CD4-positive, CD25-positive, alpha-beta regulatory T cell (primary cell): ENCODE results near the gene COL9A3. TPM values are rescaled to one million over a fixed set of nuclear protein-coding genes. Genes with fewer than 3 reads are reported as not detected.

ENCODE experiments used
- ATAC-seq, 2 donors: fragments of 150-1000 bp; cut with Tn5 transposase; one replicate each; pipeline ENCODE4 v1.10.0; 2021; ENCODE audit warnings: low read depth in 2 of 2, moderate number of reproducible peaks in 2 of 2, moderate library complexity in 1 of 2
- DNase-seq, 3 donors: peaks; one replicate each; pipeline versions ENCODE4 v3.0.0 to v3.0.0-alpha.2; 2012 to 2022; ENCODE audit warnings: mixed read lengths in 1 of 3
- H3K27ac ChIP-seq: one replicate; pipeline ENCODE4 v1.7.0; 2013; ENCODE audit warnings: mild to moderate bottlenecking, low read length; ENCODE audit not compliant: insufficient read depth, poor library complexity, severe bottlenecking
- H3K27me3 ChIP-seq: one replicate; pipeline ENCODE4 v1.7.0; 2013; ENCODE audit warnings: low read length; ENCODE audit not compliant: control insufficient read depth, insufficient read depth
- H3K36me3 ChIP-seq: one replicate; pipeline ENCODE4 v1.7.0; 2013; ENCODE audit warnings: mild to moderate bottlenecking, low read length, moderate library complexity; ENCODE audit not compliant: control insufficient read depth, insufficient read depth
- H3K4me1 ChIP-seq: 2 replicates; pipeline ENCODE4 v1.7.0; 2013; ENCODE audit warnings: mild to moderate bottlenecking, low read length; ENCODE audit not compliant: insufficient read depth, control insufficient read depth, poor library complexity, severe bottlenecking
- H3K4me3 ChIP-seq: one replicate; pipeline ENCODE4 v1.7.0; 2013; ENCODE audit warnings: low read depth, mild to moderate bottlenecking, low read length, moderate library complexity
- H3K9me3 ChIP-seq, 2 experiments: 1 replicate in 1 of 2; 2 replicates in 1 of 2; pipeline ENCODE4 v1.7.0; 2013; ENCODE audit warnings: low read length in 2 of 2, mild to moderate bottlenecking in 1 of 2, moderate library complexity in 1 of 2; ENCODE audit not compliant: control insufficient read depth in 2 of 2
- H3K27ac Mint-ChIP-seq, 3 donors: one replicate each; pipeline ENCODE4 v1.8.0; 2020 to 2022; ENCODE audit warnings: mild to moderate bottlenecking in 3 of 3, mixed read lengths in 3 of 3, moderate library complexity in 2 of 3
- H3K27me3 Mint-ChIP-seq: one replicate; pipeline ENCODE4 v1.8.0; 2022; ENCODE audit warnings: mild to moderate bottlenecking, mixed read lengths
- H3K36me3 Mint-ChIP-seq: one replicate; pipeline ENCODE4 v1.8.0; 2020; ENCODE audit warnings: mixed read lengths
- H3K4me1 Mint-ChIP-seq, 4 donors: one replicate each; pipeline ENCODE4 v1.8.0; 2020 to 2022; ENCODE audit warnings: mixed read lengths in 4 of 4, mild to moderate bottlenecking in 1 of 4
- H3K4me3 Mint-ChIP-seq, 4 donors: one replicate each; pipeline ENCODE4 v1.8.0; 2020 to 2022; ENCODE audit warnings: mild to moderate bottlenecking in 4 of 4, mixed read lengths in 4 of 4, moderate library complexity in 3 of 4
- H3K9me3 Mint-ChIP-seq, 7 donors: one replicate each; pipeline ENCODE4 v1.8.0; 2020 to 2022; ENCODE audit warnings: mixed read lengths in 7 of 7, mild to moderate bottlenecking in 3 of 7, moderate library complexity in 2 of 7
- polyA plus RNA-seq, 4 donors: library from polyadenylated mRNA; unstranded; fragments of 300-500 nt; fragmentation: Illumina TruSeq; gene quantifications; one replicate each; pipeline ENCODE4 v1.2.3, GENCODE V29; 2021
- total RNA-seq: library from RNA; stranded (reverse); gene quantifications from one replicate; pipeline ENCODE4 v1.2.3, GENCODE V29; 2022

The COL9A3 gene
- total and polyA plus RNA-seq, 5 donors from 2014 or later, result not detected

- Mint-ChIP-seq H3K27ac (no peak overlapping the region), H3K4me1 (peaks cover 0 to 7% (median 0%) of the 10 kb centered on the region in 4 donors), H3K4me3 (no peak overlapping the region), H3K9me3 (no peaks in the 10 kb centered on the region), H3K36me3 (no peaks in the 10 kb centered on the region), H3K27me3 (peaks cover 5% of the 10 kb centered on the region)
- no peaks in the 10 kb centered on the region for H3K4me1 ChIP-seq
- no peak for ATAC-seq
- H3K4me3 ChIP-seq, result no peak overlapping the region
- no peaks in the 10 kb centered on the region for H3K27me3 ChIP-seq
- DNase-seq, result no peak
- H3K27ac ChIP-seq, result no peak overlapping the region
- H3K36me3 ChIP-seq, result no peaks in the 10 kb centered on the region
- H3K9me3 ChIP-seq, result no peaks in the 10 kb centered on the region
Measured at GRCh38 chr20:62830821-62831220, 14.0 kb downstream of the COL9A3 start.

- Mint-ChIP-seq H3K4me3 (no peak overlapping the region), H3K4me1 (peaks cover 0 to 7% (median 0%) of the 10 kb centered on the region in 4 donors), H3K9me3 (no peaks in the 10 kb centered on the region), H3K27me3 (peaks cover 5% of the 10 kb centered on the region), H3K27ac (no peak overlapping the region), H3K36me3 (no peaks in the 10 kb centered on the region)
- Histone ChIP-seq H3K27ac (no peak overlapping the region), H3K36me3 (no peaks in the 10 kb centered on the region), H3K27me3 (no peaks in the 10 kb centered on the region), H3K9me3 (no peaks in the 10 kb centered on the region), H3K4me3 (no peak overlapping the region), H3K4me1 (no peaks in the 10 kb centered on the region)
- DNase-seq (no peak), ATAC-seq (no peak)
Measured at GRCh38 chr20:62831361-62831788, 14.5 kb downstream of the COL9A3 start.

GRCh38 chr20:62831854-62832211 is 15.0 kb downstream of the COL9A3 start:
- no peak overlapping the region for H3K27ac ChIP-seq
- ATAC-seq, result no peak
- no peaks in the 10 kb centered on the region for H3K9me3 ChIP-seq
- no peaks in the 10 kb centered on the region for H3K36me3 Mint-ChIP-seq
- peaks cover 0 to 7% (median 0%) of the 10 kb centered on the region in 4 donors for H3K4me1 Mint-ChIP-seq
- no peaks in the 10 kb centered on the region for H3K4me1 ChIP-seq
- no peak overlapping the region for H3K27ac Mint-ChIP-seq
- DNase-seq, result no peak
- H3K27me3 ChIP-seq, result no peaks in the 10 kb centered on the region
- H3K4me3 ChIP-seq, result no peak overlapping the region
- H3K36me3 ChIP-seq, result no peaks in the 10 kb centered on the region
- no peak overlapping the region for H3K4me3 Mint-ChIP-seq
- no peaks in the 10 kb centered on the region for H3K9me3 Mint-ChIP-seq
- peaks cover 5% of the 10 kb centered on the region for H3K27me3 Mint-ChIP-seq

- Histone ChIP-seq H3K4me3 (no peak overlapping the region), H3K9me3 (no peaks in the 10 kb centered on the region), H3K36me3 (no peaks in the 10 kb centered on the region), H3K4me1 (no peaks in the 10 kb centered on the region), H3K27me3 (no peaks in the 10 kb centered on the region), H3K27ac (no peak overlapping the region)
- DNase-seq (no peak), ATAC-seq (peak; percentile 26 to 56)
- Mint-ChIP-seq H3K4me3 (peak overlapping the region in 1 of 4 donors; percentile 43), H3K27me3 (peaks cover 7% of the 10 kb centered on the region), H3K4me1 (peaks cover 0 to 7% (median 0%) of the 10 kb centered on the region in 4 donors), H3K36me3 (no peaks in the 10 kb centered on the region), H3K27ac (no peak overlapping the region), H3K9me3 (no peaks in the 10 kb centered on the region)
Measured at GRCh38 chr20:62832212-62832922, 15.5 kb downstream of the COL9A3 start.

GRCh38 chr20:62832951-62833391 is 16.1 kb downstream of the COL9A3 start:
- Histone ChIP-seq H3K27me3 (no peaks in the 10 kb centered on the region), H3K4me1 (no peaks in the 10 kb centered on the region), H3K36me3 (no peaks in the 10 kb centered on the region), H3K9me3 (no peaks in the 10 kb centered on the region), H3K4me3 (no peak overlapping the region), H3K27ac (no peak overlapping the region)
- no peak for ATAC-seq
- no peak for DNase-seq
- Mint-ChIP-seq H3K36me3 (no peaks in the 10 kb centered on the region), H3K27me3 (peaks cover 13% of the 10 kb centered on the region), H3K27ac (peak overlapping the region in 1 of 3 donors; percentile 32), H3K4me1 (peaks cover 0 to 7% (median 0%) of the 10 kb centered on the region in 4 donors), H3K4me3 (no peak overlapping the region), H3K9me3 (no peaks in the 10 kb centered on the region)

- Histone ChIP-seq H3K36me3 (no peaks in the 10 kb centered on the region), H3K27ac (no peak overlapping the region), H3K9me3 (no peaks in the 10 kb centered on the region), H3K27me3 (no peaks in the 10 kb centered on the region), H3K4me3 (no peak overlapping the region), H3K4me1 (no peaks in the 10 kb centered on the region)
- no peak overlapping the region for H3K27ac Mint-ChIP-seq
- ATAC-seq, result no peak
- no peaks in the 10 kb centered on the region for H3K9me3 Mint-ChIP-seq
- H3K4me3 Mint-ChIP-seq, result no peak overlapping the region
- H3K4me1 Mint-ChIP-seq, result peaks cover 0 to 7% (median 0%) of the 10 kb centered on the region in 4 donors
- H3K36me3 Mint-ChIP-seq, result no peaks in the 10 kb centered on the region
- peaks cover 16% of the 10 kb centered on the region for H3K27me3 Mint-ChIP-seq
- DNase-seq, result no peak
Measured at GRCh38 chr20:62834967-62835730, 18.3 kb downstream of the COL9A3 start.

GRCh38 chr20:62835931-62836861 is 19.3 kb downstream of the COL9A3 start:
- Histone ChIP-seq H3K27ac (no peak overlapping the region), H3K9me3 (no peaks in the 10 kb centered on the region), H3K27me3 (no peaks in the 10 kb centered on the region), H3K36me3 (no peaks in the 10 kb centered on the region), H3K4me3 (no peak overlapping the region), H3K4me1 (no peaks in the 10 kb centered on the region)
- H3K36me3 Mint-ChIP-seq, result no peaks in the 10 kb centered on the region
- peaks cover 20% of the 10 kb centered on the region for H3K27me3 Mint-ChIP-seq
- DNase-seq (no peak), ATAC-seq (no peak)
- H3K4me1 Mint-ChIP-seq, result peaks cover 0 to 7% (median 0%) of the 10 kb centered on the region in 4 donors
- no peaks in the 10 kb centered on the region for H3K9me3 Mint-ChIP-seq
- H3K4me3 Mint-ChIP-seq, result no peak overlapping the region
- no peak overlapping the region for H3K27ac Mint-ChIP-seq
